HG03342 (cell line): ENCODE results near the gene ECE2.

ENCODE experiments used
- ATAC-seq: cut with Tn5 transposase; IDR thresholded peaks from one replicate; pipeline ENCODE4 v1.9.1; 2021; ENCODE audit warnings: mild to moderate bottlenecking, moderate library complexity; ENCODE audit not compliant: unreplicated experiment

ECE2 gene

GRCh38 chr3:184240384-184241140, 35.3 kb upstream of the ECE2 start:
- no peak for ATAC-seq

GRCh38 chr3:184241141-184241446, 34.7 kb upstream of the ECE2 start:
- ATAC-seq = no peak

GRCh38 chr3:184241447-184242296, 34.1 kb upstream of the ECE2 start:
- ATAC-seq = no peak

- no peak for ATAC-seq
Observed at GRCh38 chr3:184242297-184242685, 33.5 kb upstream of the ECE2 start.

GRCh38 chr3:184248454-184249411, 27.1 kb upstream of the ECE2 start, which contains the start of gene ALG3:
ALG3 (minus strand) TSS chr3:184248962; CDS start chr3:184248940, 22 bp downstream.
- peak; percentile 48 for ATAC-seq

GRCh38 chr3:184249412-184250166, 26.2 kb upstream of the ECE2 start, which contains the start of gene EEF1AKMT4:
EEF1AKMT4 (plus strand) TSS chr3:184249672; CDS start chr3:184249695, 23 bp downstream.
- peak; percentile 90 for ATAC-seq

GRCh38 chr3:184250167-184250828, 25.5 kb upstream of the ECE2 start:
- ATAC-seq = peak; percentile 63

GRCh38 chr3:184255291-184256039, 20.4 kb upstream of the ECE2 start:
- ATAC-seq = no peak

- no peak for ATAC-seq
Observed at GRCh38 chr3:184257083-184257915, 18.5 kb upstream of the ECE2 start.

- ATAC-seq = no peak
Observed at GRCh38 chr3:184258926-184259325, 16.9 kb upstream of the ECE2 start.

- ATAC-seq = no peak
Observed at GRCh38 chr3:184259396-184259877, 16.4 kb upstream of the ECE2 start.

- ATAC-seq = no peak
Observed at GRCh38 chr3:184259878-184260723, 15.7 kb upstream of the ECE2 start.

GRCh38 chr3:184260724-184261269, 15.0 kb upstream of the ECE2 start:
- ATAC-seq = no peak

- peak; percentile 46 for ATAC-seq
Observed at GRCh38 chr3:184261270-184261853, 14.5 kb upstream of the ECE2 start, which contains the start of gene CAMK2N2. CAMK2N2 (minus strand) TSS chr3:184261553; CDS start chr3:184261285, 268 bp downstream.

GRCh38 chr3:184261854-184262763, 13.7 kb upstream of the ECE2 start:
- ATAC-seq = no peak
